HG03378 (cell line): Measurements from ENCODE around the gene FAM20C.

Source experiments
- ATAC-seq: cut with Tn5 transposase; IDR thresholded peaks from one replicate; pipeline ENCODE4 v1.9.1; 2021; ENCODE audit warnings: mild to moderate bottlenecking, moderate library complexity; ENCODE audit not compliant: unreplicated experiment

FAM20C gene

GRCh38 chr7:300546-301290, 108.3 kb downstream of the FAM20C start:
- ATAC-seq = no peak

- no peak for ATAC-seq
These were observed 109.1 kb downstream of the FAM20C start for GRCh38 chr7:301291-302053.

GRCh38 chr7:302054-302992, 110.0 kb downstream of the FAM20C start:
- no peak for ATAC-seq

GRCh38 chr7:303425-303824, 111.1 kb downstream of the FAM20C start:
- ATAC-seq = no peak

- no peak for ATAC-seq
These were observed 111.7 kb downstream of the FAM20C start for GRCh38 chr7:303884-304573.

- ATAC-seq = no peak
These were observed 112.4 kb downstream of the FAM20C start for GRCh38 chr7:304574-305409.

- no peak for ATAC-seq
These were observed 113.2 kb downstream of the FAM20C start for GRCh38 chr7:305410-306151.

- no peak for ATAC-seq
These were observed 115.6 kb downstream of the FAM20C start for GRCh38 chr7:307970-308369.

GRCh38 chr7:309586-310228, 117.3 kb downstream of the FAM20C start:
- no peak for ATAC-seq
